Subcutaneous abdominal adipose tissue (tissue), 5 donors: ENCODE results near the gene PIGQ.
A peak's percentile ranks its signal among the peaks of the same experiment; 100 is the strongest.
"Not testable (repeated sequence)": the region's sequence is repeated elsewhere in the genome, so short reads cannot be mapped to it uniquely, and the experiment has no call there.

ENCODE experiments used
- H3K27ac ChIP-seq: one replicate; pipeline ENCODE4 v1.7.0; 2013; ENCODE audit warnings: low read depth, mild to moderate bottlenecking, inconsistent platforms, low read length, moderate library complexity
- H3K27me3 ChIP-seq, 5 donors: one replicate each; pipeline ENCODE4 v1.7.0; 2013; ENCODE audit warnings: low read length in 5 of 5, inconsistent platforms in 1 of 5; ENCODE audit not compliant: control insufficient read depth in 5 of 5, insufficient read depth in 4 of 5
- H3K36me3 ChIP-seq, 5 donors: one replicate each; pipeline ENCODE4 v1.7.0; 2013; ENCODE audit warnings: low read length in 5 of 5; ENCODE audit not compliant: control insufficient read depth in 5 of 5, insufficient read depth in 5 of 5
- H3K4me1 ChIP-seq, 5 donors: one replicate each; pipeline ENCODE4 v1.7.0; 2013; ENCODE audit warnings: low read length in 5 of 5, mild to moderate bottlenecking in 3 of 5, moderate library complexity in 1 of 5; ENCODE audit not compliant: control insufficient read depth in 5 of 5, insufficient read depth in 5 of 5
- H3K4me3 ChIP-seq, 5 donors: one replicate each; pipeline ENCODE4 v1.7.0; 2013; ENCODE audit warnings: low read length in 5 of 5, low read depth in 1 of 5
- H3K9ac ChIP-seq, 5 donors: one replicate each; pipeline ENCODE4 v1.7.0; 2013; ENCODE audit warnings: low read length in 5 of 5, mild to moderate bottlenecking in 4 of 5, moderate library complexity in 3 of 5
- H3K9me3 ChIP-seq, 5 donors: one replicate each; pipeline ENCODE4 v1.7.0; 2013; ENCODE audit warnings: low read length in 5 of 5; ENCODE audit not compliant: control insufficient read depth in 5 of 5
- donor health status: healthy.
- donor health status: healthy.
- donor health status: healthy.
- donor health status: healthy.
- donor health status: healthy.

The PIGQ gene

DNA sequence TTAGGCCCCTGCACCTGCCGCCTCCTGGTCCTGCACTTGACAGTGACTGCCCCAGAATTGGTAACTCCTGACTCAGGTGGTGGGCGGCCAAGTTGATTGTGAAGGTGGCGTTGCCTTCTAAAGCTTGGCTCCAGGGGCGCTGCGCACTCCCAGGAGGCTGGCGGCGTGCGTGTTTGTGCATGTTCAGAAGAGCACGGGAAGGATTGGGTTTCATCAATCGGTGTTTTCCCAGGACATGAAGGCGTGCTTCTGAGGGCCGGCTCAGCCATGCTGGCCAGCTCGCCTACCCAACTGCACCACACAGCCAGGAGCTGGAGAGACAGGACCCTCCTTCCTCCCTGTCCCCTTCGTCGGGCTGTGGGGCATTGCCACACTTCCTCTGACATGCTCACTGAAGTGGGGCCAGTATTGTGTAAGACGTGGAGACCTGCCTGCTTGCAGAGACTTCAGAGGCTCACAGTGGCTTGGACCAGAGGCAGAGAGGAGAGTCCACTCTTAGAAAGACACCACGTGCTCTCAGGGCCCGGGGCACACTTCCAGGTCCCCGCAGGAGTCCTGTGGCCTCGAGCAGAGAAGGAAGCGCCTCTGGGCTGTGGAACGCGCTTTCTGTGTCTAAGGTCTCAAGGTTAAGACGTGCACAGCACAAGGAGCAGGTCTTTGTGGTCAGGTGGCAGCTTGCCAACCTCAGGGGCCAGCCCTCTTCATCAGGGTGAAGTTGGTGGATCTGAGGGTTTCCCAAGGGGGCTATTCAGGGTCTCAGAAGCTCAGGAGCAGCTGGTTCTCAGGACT is 22.9 kb downstream of the PIGQ start:
- peaks cover 15 to 44% (median 40%) of the 10 kb centered on the region in 5 donors for H3K4me1 ChIP-seq
- H3K9ac ChIP-seq = peak overlapping the region in 1 of 5 donors; percentile 64
- H3K27ac ChIP-seq = no peak overlapping the region
- H3K27me3 ChIP-seq = no peaks in the 10 kb centered on the region
- no peak overlapping the region for H3K4me3 ChIP-seq
- H3K9me3 ChIP-seq = no peaks in the 10 kb centered on the region
- H3K36me3 ChIP-seq = peaks cover 0 to 16% (median 8%) of the 10 kb centered on the region in 5 donors

DNA sequence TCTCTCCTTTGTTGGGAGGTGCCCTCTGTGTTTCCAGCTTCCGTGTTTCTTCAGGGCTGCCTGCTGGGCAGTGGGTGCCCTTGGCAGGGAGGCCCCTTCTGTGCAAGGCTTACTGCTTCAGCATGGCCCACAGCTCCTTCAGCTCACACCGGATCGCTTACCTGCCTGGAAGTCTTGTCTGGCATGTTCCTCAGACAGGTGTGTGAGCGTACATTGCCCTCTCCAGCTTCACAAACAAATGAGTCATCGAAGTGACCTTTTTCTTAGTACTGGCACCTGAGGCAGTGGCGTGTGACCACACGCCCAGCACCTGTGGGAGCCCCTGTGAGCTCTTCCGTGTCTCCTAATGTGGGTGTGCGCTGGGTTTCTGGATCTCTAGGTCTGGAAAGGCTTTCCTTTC is 23.6 kb downstream of the PIGQ start:
- Histone ChIP-seq H3K9ac (no peak overlapping the region), H3K4me1 (peaks cover 13 to 37% (median 33%) of the 10 kb centered on the region in 5 donors), H3K27ac (no peak overlapping the region), H3K9me3 (no peaks in the 10 kb centered on the region), H3K4me3 (no peak overlapping the region), H3K36me3 (peaks cover 0 to 16% (median 8%) of the 10 kb centered on the region in 5 donors), H3K27me3 (no peaks in the 10 kb centered on the region)

DNA sequence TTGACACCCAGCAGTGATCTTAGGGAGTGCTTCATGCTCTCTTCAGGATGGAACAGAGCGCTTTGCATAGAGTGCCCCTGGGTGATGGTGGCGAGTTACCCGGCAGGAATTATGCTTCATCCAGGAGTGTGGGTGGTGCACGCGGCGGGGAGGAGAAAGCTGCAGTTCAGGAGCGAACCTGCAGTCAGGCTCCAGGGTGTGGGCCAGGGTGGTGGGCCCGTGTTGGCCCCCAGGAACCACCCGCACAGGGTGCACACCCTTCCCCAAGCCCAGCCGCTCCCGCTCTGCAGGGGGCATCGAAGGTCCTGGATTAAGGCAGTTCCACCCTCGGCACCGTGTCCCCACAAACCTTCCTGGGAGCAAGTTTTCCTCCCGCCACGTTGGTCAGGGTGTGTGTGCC is 24.0 kb downstream of the PIGQ start:
- peaks cover 13 to 33% (median 31%) of the 10 kb centered on the region in 5 donors for H3K4me1 ChIP-seq

DNA sequence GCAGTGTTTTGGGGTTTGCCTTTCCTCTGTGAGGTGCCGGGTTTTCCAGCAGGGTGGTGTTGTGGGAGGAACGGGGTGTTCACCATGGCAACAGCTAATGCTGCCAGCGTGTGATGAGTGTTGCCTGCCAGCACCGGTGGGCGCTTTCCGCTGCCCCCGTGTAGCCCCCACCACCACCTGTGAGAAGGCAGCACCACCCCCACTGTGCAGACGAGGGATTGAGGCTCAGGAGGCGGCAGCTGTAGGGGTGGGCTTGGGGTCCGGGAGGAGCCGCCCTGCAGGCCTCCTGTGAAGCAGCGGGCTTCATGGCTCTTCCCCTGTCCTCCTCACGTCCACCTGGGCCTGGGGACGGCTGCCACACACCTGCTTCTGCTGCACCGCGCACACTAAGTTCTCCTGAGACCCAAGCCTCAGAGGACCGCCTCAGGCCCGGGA is 25.3 kb downstream of the PIGQ start:
- Histone ChIP-seq H3K4me3 (no peak overlapping the region), H3K27me3 (no peaks in the 10 kb centered on the region), H3K27ac (no peak overlapping the region), H3K9ac (no peak overlapping the region), H3K9me3 (no peaks in the 10 kb centered on the region), H3K36me3 (peaks cover 0 to 28% (median 14%) of the 10 kb centered on the region in 5 donors), H3K4me1 (peaks cover 13 to 33% (median 31%) of the 10 kb centered on the region in 5 donors)

More for the DNA sequence above, 24.0 kb downstream of the PIGQ start:
- Histone ChIP-seq H3K27ac (no peak overlapping the region), H3K27me3 (no peaks in the 10 kb centered on the region), H3K4me3 (no peak overlapping the region), H3K9me3 (no peaks in the 10 kb centered on the region), H3K9ac (no peak overlapping the region), H3K36me3 (peaks cover 0 to 18% (median 8%) of the 10 kb centered on the region in 5 donors)

DNA sequence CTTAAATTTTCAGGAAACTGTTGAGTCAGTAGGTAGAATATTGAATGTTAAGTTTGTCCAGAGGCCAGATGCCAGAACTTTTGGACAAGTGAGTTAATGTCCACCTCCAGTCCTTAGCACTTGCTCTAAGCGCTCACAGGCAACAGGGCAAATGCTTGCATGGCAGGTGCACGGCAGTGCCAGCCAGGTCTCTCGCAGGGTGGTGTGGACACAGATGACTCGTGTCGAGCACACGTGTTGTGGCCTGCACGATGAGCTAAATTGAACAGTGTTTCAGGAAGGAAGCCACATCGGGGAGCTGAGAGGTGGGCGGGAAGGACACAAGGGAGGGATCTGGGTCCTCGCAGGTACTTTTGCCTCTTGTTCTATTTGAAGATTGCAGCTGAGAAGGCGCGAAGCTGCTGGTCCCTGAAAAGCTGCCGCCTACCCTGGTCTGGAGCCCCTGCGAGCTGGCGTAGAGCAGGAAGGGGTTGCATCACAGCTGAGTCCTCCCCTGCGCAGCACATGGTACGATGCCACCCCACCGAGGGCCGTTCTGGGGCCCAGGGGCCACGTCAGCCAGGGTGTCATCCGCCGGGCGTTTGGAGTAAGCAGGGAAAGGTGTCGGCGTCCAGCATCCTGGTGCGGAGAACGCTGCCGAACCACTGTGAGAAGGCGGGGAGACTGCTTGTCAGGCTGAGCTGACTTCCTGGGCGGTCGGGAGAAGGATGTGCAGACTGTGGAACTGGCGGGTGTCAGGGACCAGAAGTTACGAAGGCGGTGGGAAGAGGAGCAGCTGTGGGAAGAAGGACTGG is 26.4 kb downstream of the PIGQ start:
- no peaks in the 10 kb centered on the region for H3K9me3 ChIP-seq
- peaks cover 8 to 25% (median 22%) of the 10 kb centered on the region in 5 donors for H3K4me1 ChIP-seq
- no peak overlapping the region for H3K27ac ChIP-seq
- H3K4me3 ChIP-seq = no peak overlapping the region
- no peak overlapping the region for H3K9ac ChIP-seq
- no peaks in the 10 kb centered on the region for H3K27me3 ChIP-seq
- peaks cover 0 to 29% (median 14%) of the 10 kb centered on the region in 5 donors for H3K36me3 ChIP-seq

DNA sequence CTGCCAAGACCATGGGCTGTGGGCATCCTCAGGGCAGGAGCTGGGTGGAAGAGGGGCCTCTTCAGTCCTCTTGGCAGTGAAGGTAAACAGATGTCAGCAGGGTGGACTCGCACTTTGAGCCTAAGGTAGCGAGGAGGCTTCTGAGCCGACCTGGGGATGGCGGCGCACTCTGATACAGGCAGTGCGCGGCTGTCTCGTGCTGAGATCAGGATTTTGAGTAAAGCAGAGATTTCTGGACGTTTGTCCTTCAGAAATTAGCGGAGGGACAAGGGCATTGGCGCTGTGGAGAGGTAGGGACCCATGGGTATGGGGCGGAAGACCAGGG is 26.9 kb downstream of the PIGQ start:
- Histone ChIP-seq H3K27ac (no peak overlapping the region), H3K9me3 (no peaks in the 10 kb centered on the region), H3K36me3 (peaks cover 0 to 32% (median 14%) of the 10 kb centered on the region in 5 donors), H3K4me1 (peaks cover 7 to 20% (median 17%) of the 10 kb centered on the region in 5 donors), H3K4me3 (no peak overlapping the region), H3K27me3 (no peaks in the 10 kb centered on the region), H3K9ac (no peak overlapping the region)

DNA sequence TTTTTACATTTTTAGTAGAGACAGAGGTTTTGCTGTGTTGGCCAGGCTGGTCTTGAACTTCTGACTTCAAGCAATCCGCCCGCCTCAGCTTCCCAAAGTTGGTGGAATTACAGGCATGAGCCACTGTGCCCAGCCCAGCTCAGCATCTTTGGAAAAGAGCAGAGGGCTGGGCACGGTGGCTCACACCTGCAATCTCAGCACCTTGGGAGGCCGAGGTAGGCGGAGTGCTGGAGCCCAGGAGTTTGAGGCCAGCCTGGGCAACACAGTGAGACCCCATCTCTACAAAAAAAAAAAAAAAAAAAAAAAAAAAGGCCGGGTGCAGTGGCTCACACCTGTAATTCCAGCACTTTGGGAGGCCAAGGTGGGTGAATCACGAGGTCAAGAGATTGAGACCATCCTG is 27.9 kb downstream of the PIGQ start:
- not testable (repeated sequence) for H3K27me3 ChIP-seq, H3K27ac ChIP-seq, H3K4me3 ChIP-seq, H3K9me3 ChIP-seq, H3K9ac ChIP-seq
- Histone ChIP-seq H3K4me1 (peaks cover 6 to 11% (median 8%) of the 10 kb centered on the region in 5 donors), H3K36me3 (peaks cover 0 to 31% (median 14%) of the 10 kb centered on the region in 5 donors)

DNA sequence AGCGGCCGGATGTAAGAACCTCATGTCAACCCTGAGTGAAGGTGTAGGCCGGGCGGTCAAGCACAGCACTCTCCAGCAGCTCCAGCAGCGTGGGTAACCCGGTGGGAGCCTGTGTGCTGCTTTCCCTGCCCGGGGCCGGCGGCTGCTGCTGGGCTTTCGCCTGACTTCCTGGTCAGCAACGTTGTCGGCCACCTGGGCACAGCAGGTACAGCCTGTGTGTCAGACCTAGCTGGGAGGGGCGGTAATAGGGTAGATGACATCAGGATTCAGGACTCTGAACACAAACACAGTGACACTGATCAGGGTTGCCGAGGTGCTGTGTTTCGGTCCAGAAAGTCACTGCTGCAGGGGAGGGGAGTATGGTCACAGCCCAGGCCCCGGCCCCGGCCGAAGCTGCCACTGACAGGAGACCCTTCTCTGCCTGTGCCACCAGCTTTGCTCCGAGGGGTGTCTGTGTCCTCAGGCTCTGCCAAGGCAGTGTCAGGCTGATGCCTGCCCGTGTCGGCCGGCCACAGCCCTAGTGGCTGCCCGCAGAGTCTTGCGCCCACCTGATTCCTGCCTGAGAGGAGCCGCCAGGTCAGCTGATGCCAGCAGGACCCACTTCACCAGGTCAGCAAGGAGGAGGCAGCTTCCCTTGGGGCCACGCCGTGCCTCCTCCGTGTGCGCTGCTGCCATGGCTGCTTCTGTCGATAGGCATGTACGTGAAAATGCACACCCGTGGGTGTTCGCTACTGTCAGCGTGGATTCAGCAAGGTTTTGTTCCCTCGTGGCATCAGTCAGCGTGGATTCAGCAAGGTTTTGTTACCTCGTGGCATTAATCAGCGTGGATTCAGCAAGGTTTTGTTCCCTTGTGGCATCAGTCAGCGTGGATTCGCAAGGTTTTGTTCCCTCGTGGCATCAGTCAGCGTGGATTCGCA is 29.3 kb downstream of the PIGQ start:
- Histone ChIP-seq H3K4me3 (no peak overlapping the region), H3K36me3 (peaks cover 0 to 24% (median 12%) of the 10 kb centered on the region in 5 donors), H3K27me3 (no peaks in the 10 kb centered on the region), H3K4me1 (no peaks in the 10 kb centered on the region), H3K9me3 (no peaks in the 10 kb centered on the region), H3K9ac (no peak overlapping the region), H3K27ac (no peak overlapping the region)

DNA sequence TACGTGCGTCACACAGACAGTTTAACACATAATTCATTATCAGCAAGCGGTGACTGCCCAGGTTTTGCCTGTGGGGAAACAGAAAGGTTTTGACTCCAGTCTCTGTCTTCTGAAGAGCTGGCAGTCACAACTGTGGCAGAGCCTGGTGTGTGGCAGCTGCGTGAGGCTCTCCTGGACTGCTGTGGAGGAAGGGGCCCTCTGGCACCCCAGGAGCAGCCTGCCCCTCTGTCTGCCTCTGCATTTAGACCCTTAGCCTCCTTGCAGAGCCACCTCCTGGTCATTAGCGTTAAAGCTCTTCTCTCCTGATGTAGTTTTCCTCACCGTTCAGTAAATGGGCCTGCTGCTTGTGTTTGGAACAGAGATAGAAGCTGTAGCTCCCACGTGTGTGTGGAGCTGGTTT is 31.0 kb downstream of the PIGQ start:
- Histone ChIP-seq H3K9me3 (peaks cover 0 to 6% (median 0%) of the 10 kb centered on the region in 5 donors), H3K4me3 (no peak overlapping the region), H3K9ac (no peak overlapping the region), H3K36me3 (peaks cover 0 to 24% (median 12%) of the 10 kb centered on the region in 5 donors), H3K4me1 (no peaks in the 10 kb centered on the region), H3K27me3 (no peaks in the 10 kb centered on the region), H3K27ac (no peak overlapping the region)
